Panc1 (cell line): ENCODE measurements around the gene RHEX.

Source experiments
- SIN3A ChIP-seq: IDR thresholded peaks from 2 replicates; pipeline ENCODE4 v1.6.1; 2012; ENCODE audit warnings: low read depth, mild to moderate bottlenecking, low read length, moderate library complexity, borderline replicate concordance; ENCODE audit not compliant: insufficient read depth
- TF ChIP-seq, protein P1 (sequence below): fragments of 450-650 bp; IDR thresholded peaks from 2 replicates; pipeline ENCODE4 v1.5.1; 2017; ENCODE audit warnings: mild to moderate bottlenecking

DNA sequence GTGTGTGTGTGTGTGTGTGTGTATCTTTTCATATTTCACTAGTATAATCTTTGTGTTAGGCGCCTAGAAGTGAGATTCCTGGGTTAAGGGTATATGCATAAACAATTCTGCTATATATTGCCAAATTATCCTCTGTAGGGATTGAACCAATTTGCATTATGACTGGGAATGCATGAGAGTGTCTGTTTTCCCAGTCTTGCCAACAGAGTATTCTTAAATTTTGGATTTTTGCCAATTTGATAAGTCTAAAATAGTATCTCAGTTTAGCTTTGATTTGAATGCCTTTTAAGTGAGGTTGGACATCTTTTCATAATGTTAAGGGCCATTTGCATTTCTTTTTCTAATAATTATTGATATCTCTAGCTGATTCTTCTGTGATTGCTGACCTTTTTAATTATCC, 72.4 kb downstream of the RHEX start:
- TF ChIP-seq, protein P1, sequence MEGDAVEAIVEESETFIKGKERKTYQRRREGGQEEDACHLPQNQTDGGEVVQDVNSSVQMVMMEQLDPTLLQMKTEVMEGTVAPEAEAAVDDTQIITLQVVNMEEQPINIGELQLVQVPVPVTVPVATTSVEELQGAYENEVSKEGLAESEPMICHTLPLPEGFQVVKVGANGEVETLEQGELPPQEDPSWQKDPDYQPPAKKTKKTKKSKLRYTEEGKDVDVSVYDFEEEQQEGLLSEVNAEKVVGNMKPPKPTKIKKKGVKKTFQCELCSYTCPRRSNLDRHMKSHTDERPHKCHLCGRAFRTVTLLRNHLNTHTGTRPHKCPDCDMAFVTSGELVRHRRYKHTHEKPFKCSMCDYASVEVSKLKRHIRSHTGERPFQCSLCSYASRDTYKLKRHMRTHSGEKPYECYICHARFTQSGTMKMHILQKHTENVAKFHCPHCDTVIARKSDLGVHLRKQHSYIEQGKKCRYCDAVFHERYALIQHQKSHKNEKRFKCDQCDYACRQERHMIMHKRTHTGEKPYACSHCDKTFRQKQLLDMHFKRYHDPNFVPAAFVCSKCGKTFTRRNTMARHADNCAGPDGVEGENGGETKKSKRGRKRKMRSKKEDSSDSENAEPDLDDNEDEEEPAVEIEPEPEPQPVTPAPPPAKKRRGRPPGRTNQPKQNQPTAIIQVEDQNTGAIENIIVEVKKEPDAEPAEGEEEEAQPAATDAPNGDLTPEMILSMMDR = no peak
- TF ChIP-seq SIN3A = no peak
